HG03558 (cell line): Measurements from ENCODE around the gene GPHN.
"Not testable (repeated sequence)": the region's sequence is repeated elsewhere in the genome, so short reads cannot be mapped to it uniquely, and the experiment has no call there.

Experiments
- ATAC-seq: cut with Tn5 transposase; IDR thresholded peaks from one replicate; pipeline ENCODE4 v1.9.1; 2021; ENCODE audit warnings: moderate number of reproducible peaks; ENCODE audit not compliant: unreplicated experiment; ENCODE audit errors: extremely low read depth

GPHN gene

DNA sequence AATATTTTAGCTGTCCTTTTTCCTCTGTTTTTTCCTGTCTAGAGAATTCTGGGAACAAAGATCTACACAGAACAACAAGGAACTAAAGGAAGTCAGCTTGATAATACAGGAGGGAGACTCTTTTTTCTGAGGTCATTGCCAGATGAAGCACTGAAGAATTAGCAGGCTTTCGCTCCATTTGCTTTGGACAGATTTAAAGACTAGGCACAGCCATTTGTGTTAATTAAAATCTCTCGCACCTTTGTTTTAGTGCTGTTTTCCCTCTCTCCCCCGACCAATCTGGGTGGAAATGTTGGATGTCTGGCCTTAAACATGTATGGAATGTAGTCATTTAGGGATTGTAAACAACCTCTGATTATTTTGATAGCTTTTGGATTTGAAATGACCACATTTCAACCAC lies 9.6 kb upstream of the GPHN start:
- no peak for ATAC-seq

DNA sequence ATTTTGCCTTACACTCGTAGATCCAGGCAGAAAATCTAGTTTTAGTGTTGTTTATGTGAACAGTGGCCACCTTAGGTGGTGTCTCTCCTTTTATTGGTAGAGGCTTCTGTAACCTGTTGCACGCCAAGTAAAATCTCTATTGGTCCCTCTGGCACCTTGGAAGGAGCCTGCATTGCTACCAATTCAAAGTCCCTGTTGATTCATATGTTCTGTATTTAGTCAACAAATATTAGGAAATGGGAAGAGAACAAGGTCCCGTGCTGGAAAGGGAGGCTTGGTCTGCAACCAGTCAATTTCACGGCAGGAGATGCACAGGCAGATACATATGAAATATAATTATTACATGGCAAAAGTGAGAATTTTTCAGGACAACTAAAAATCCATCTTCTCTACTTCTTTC lies 6.4 kb upstream of the GPHN start:
- no peak for ATAC-seq

DNA sequence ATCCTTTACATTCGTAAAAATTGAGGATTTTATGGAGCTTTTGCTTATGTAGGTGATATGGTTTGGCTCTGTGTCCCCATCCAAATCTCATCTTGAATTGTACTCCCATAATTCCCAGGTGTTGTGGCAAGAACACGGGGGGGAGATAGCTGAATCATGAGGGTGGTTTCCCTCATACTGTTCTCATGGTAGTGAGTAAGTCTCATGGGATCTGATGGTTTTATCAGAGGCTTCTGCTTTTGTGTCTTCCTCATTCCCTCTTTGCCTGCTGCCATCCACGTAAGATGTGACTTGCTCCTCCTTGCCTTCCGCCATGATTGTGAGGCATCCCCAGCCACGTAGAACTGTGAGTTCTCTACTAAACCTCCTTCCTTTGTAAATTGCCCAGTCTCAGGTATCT lies 5.1 kb upstream of the GPHN start:
- not testable (repeated sequence) for ATAC-seq

DNA sequence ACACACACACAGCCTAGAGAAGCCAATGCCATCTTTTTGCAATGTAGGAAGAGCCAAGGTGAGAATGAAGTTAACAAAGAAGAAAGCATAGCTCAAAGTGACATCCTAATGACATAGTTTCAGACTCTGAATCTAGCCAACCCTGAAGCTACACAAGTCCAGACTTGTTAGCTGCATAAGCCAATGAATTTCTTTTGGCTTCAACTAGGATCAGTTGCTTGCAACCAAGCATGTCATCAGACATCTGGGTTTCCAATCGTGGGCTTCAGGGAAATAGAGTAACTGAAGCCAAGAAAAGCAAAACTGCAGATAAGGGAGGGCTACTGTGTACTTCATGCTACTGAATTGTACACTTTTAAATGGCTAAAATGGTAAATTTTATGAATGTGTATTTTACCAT lies 4.4 kb upstream of the GPHN start:
- no peak for ATAC-seq

DNA sequence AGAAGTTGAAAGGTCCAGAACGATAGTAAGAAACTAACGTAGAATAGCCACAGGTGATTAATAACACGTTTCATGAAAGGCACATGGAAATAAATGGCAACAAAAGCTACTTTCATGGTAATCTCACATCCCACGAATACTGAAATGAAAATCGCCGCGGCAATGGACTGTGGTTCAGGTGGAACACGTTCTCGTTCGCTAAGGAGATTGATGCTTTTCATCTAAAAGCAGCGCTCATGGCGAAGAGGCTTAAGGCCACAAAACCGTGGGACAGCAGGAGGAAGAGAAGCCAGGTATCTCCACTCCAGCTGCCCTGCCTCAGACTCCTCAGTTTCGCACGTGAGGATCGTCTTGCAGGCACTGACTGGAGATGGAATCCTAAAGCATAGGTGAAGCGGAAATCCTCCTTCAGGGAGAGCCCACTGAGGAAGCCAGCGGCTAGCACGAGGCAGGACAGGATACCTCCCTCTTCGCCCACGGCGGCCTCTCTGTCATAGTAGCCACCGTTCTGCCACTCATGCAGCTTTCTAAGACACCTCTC lies 696 bp upstream of the GPHN start:
- no peak for ATAC-seq

DNA sequence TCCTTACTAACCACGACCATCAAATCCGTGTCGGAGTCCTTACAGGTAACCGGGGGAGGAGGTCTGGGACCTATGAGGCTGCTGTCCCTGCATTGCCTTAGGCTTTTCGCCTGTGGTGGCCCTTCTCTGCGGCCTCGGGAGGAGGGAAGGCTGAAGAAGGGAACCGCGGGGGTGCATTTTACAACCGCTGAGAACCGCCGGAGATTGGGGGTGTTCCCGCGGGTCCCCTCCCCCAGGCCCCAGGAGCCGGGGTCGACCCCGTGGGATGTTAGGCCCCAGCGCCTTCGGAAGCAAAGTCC lies 549 bp downstream of the GPHN start:
- no peak for ATAC-seq

DNA sequence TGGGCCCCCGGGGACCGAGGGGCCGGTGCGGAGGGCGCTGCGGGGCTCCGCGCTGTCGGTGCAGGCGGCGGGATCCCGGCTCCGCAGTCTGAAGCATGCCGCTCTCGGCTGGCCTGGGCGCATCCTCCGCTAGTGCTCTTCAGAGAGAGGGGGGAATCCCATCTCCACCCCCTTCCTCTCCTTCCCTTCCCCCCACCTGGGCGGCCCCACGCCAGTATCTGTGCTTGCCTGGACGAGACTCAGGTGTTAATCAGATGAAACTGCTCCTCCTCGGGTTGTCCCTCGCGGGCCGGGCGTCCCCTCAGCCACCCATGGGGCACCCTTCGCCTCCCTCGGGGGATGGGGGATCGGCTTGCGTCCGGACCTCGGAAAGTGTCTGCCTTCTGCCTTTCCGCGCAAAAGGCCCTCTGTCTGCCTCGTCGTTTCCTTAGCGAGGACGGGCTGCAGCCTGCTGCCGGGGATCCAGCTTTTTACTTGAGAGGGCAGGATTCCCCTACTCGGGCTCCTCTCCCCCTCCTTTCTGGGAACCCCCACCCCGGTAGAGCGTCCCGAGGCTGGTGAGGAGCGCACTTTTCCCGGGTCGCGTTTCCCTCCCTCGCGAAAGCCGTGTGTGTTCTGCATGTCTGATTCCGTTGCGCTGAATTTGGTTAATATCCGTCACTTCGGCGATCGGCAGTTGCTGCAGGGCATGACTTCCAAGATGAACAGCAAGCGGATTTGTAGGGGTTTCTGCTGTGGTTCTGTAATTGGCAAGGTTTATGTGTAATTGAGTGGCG lies 1.1 kb downstream of the GPHN start:
- no peak for ATAC-seq

DNA sequence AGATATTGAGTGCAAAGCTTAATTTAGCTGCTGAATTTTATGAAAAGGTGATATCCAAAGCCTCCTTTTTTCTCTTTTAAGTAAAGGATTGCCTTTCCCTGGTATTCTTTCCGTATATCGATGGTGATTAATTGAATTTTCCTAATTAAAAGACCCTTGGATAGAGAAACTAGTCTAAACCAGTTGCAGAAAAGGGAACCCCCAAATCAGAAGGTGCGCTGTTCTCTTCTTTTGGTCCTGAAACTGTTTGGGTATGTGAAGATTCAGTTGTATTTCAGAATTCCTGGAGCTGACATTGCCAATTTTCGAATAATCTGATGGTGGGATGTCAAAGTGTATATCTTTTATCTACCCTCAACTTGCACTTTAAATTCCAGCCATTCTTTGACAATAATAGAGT lies 1.9 kb downstream of the GPHN start:
- no peak for ATAC-seq

DNA sequence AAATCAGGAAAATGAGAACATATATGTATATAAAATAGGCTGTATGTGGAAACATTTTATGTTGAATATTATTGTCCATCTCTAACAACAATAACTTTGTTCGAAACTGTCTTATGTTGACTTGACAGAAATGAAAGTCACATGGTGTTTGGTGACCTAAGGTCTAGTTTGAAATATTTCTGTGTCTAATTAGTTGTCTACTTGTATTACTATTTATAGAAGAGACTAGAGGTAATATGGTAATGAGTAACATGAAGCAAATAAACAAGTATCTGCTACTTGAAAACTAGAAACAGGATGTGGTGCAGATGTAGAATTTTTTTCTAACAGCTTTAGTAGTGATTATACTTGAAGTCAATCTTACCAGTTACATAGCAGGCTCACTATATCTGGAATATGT lies 3.9 kb downstream of the GPHN start:
- ATAC-seq = no peak

DNA sequence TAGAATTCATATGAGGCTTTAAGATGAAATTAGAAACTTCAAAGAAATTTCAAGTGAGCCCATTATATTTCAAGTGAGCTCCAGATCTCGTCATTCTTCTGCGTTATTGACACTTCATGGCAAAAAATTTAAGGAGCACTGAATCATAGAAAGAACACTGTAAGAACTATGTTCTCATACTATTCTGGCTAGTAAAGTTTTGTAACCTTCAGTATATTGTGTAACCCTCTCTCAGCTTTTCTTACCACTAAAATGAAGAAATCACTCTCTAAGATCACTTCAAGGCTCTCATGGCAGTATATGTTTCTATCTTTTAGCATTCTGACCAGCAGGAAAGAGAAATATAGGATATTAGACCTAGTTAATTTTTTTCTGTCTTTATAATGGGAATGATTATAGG lies 6.3 kb downstream of the GPHN start:
- no peak for ATAC-seq

DNA sequence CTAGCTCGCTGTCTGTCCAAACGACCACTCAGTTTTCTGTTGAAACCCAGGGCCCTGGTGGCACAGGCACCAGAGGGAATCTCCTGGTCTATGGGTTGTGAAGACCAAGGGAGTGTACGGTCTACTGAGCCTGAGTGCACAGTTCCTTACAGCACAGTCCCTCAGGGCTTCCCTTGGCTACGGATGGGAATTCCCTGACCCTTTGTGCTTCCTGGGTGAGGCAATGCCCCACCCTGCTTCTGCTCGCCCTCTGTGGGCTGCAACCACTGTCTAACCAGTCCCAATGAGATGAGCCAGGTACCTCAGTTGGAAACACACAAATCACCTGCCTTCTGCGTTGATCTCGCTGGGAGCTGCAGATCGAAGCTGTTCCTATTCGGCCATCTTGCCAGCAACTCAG lies 22.6 kb downstream of the GPHN start:
- ATAC-seq = no peak

DNA sequence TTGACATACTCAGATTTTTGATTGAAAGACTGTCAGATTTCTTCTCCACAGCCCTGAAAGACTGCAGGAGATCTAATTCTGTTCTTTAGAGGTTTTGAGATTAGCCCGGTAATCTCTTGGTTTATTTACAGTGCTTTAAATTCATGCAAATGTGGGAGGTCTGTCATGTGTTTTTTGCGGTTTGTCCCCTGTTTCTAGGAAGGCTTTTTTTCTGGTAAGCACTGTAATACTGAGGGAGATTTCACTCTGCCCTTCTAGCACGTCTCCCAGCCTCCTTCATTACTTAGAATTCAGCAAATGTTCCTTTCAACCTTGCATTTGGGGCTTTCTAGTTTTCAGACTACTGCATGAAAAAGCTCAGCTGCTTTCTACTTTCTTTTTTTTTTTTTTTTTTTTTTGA lies 31.1 kb downstream of the GPHN start:
- ATAC-seq = no peak

DNA sequence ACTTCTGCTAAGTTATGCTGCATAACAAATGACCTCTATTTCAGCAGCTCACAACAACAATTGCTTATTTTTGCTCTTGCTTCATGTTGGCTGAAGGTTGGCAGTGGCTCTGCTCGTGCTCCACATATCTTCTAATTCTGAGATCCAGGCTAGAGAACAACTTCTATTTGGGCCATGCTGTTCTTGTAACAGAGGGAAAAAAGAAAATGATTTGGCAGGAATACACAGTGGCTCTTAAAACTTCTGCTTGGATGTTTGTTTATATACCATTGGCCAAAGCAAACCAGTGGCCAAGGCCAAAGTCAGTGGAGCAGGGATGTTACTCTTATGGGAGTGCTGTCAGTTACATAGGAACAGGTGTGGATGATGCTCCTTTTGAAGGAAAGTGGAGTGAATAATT lies 32.1 kb downstream of the GPHN start:
- ATAC-seq = no peak

DNA sequence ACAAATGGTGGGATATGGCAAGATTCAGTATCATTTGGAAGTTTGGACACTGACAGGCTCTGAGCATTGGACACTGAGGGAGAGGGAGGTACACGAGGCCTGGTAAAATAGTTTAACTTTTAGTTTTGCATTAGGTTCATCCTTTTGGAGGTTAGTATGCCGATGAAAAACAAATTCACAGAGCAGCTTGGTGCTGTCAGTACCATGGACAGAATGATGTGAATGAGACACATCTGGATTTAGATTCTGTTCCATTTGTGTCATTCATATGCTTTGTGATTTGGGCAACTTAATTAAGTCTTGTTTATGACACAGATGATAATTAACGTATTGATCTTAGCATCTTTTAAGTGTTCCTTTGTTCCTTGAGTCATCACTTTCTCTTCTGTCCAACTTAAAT lies 33.7 kb downstream of the GPHN start:
- ATAC-seq = no peak

DNA sequence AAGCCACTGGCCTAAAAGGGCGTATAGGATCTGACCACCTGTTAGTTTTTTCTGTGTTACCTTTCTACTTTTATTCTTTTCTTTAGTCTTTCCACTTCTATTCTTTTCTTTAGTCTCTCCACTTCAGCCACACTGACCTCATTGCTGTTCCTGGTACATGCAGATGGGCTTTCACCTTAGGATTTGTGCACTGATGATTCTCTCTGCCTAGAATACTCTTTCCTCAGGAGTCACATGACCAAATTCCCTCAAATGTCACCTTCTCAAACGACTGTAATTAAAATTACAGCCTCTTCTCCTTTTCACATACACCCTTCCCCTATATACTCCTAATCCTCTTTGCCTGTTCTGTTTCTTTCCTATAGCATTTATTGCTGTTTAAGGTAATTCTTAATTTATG lies 36.0 kb downstream of the GPHN start:
- ATAC-seq = no peak

DNA sequence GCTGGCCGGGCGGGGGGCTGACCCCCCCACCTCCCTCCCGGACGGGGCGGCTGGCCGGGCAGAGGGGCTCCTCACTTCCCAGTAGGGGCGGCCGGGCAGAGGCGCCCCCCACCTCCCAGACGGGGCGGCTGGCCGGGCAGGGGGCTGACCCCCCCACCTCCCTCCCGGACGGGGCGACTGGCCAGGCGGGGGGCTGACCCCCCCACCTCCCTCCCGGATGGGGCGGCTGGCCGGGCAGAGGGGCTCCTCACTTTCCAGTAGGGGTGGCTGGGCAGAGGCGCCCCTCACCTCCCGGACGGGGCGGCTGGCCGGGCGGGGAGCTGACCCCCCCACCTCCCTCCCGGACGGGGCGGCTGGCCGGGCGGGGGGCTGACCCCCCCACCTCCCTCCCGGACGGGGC lies 37.2 kb downstream of the GPHN start:
- not testable (repeated sequence) for ATAC-seq

DNA sequence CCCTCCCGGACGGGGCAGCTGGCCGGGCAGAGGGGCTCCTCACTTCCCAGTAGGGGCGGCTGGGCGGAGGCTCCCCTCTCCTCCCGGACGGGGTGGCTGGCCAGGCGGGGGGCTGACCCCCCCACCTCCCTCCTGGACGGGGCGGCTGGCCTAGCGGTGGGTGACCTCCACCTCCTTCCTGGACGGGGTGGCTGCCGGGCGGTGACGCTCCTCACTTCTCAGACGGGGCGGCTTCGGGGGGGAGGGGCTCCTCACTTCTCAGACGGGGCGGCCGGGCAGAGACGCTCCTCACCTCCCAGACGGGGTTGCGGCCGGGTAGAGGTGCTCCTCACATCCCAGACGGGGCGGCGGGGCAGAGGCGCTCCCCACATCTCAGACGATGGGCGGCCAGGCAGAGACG lies 37.8 kb downstream of the GPHN start:
- not testable (repeated sequence) for ATAC-seq

DNA sequence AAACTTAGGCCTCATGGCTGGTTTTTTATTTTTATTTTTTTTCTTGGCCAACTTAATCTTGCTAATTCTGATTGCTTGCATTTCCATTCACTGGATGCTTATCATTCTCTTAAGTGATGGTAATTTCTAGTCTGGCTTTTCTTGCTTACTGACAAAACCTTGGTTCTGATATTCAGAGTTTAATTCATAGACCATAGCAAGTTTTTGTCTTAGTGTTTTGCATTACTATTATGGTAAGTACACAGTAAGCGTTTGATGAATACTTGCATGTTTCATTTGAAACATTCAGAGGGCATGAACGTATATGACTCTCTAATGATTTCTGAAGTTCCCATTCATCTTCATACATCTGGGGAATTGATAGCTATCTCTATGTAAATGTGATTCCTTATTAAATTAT lies 55.8 kb downstream of the GPHN start:
- no peak for ATAC-seq

DNA sequence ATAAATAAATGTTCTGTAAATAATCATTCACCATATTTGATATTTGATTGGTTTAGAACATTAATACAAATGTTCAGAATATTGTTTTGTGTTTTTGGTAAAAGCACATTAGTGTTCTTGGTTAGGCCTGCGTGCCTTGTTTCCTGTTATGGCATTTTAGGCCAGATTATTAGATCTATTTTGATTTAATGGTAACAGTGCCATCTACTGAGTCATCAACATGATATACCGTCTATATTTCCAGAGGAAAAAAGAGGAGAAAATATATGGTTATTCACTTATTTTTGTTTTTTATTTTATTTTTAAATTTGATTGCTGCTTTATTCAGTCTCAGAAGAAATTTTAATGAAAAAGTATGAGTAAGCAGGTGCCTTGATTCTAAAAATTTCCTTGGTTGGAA lies 60.3 kb downstream of the GPHN start:
- ATAC-seq = no peak

DNA sequence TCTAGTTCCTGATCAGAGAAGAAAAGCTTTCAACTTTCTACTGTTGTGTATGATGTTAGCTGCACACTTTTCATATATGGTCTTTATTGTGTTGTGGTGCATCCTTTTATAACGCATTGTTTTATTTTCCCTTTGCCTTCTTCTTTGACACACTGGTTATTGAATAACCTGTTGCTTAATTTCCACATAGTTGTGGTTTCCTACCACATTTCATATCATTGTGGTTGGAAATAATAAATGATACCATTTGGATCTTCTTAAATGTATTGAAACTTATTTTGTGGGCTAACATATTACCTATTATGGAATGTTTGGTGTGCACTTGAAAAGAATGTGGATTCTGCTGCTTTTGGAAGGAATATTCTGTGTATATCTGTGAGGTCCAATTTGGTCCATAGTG lies 64.9 kb downstream of the GPHN start:
- no peak for ATAC-seq

DNA sequence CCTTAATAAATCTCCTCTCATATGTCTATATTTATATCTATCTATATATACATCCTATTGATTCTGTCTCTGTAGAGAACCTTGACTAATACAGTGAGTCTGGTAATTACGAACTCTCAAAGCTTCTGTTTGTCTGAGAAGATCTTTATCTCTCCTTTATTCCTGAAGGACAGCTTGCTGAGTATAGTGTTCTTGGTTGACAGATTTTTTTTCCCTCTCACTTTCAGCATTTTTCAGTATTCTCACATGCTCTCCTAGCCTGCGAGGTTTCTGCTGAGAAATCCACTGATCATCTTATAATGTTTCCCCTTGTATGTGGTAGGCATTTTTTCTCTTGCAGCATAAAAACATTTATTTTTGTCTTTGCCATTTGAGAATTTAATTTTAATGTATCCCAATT lies 67.1 kb downstream of the GPHN start:
- no peak for ATAC-seq

DNA sequence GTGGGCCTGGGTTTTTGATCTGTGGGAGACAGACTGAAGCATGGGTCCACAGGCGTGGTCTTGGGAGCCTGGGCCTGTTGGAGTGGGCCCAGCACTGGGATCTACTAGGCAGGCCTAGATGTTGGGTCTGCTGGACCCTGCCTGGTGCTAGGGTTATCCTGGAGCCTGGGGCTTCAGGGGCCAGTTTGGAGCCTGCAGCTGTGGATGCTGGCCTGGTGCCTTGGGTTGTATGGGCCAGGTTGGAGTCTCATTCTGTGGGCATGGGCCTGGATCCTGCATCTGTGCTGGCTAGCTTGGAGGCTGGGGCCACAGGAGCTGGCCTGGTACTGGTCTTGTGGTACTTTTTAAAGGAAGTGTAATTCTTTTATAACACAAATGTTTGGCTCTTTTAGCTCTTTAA lies 68.0 kb downstream of the GPHN start:
- no peak for ATAC-seq

DNA sequence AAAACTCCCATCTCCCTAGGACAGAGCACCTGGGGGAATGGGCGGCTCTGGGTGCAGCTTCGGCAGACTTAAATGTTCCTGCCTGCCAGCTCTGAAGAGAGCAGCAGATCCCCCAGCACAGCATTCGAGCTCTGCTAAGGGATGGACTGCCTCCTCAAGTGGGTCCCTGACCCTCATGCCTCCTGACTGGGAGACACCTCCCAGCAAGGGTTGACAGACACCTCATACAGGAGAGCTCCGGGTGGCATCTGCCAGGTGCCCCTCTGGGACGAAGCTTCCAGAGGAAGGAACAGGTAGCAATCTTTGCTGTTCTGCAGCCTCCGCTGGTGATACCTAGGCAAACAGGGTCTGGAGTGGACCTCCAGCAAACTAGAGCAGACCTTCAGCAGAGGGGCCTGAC lies 79.8 kb downstream of the GPHN start:
- not testable (repeated sequence) for ATAC-seq
